Calu3 (cell line): ENCODE measurements around the gene INTS1. TPM values are rescaled to one million over a fixed set of nuclear protein-coding genes. Genes with fewer than 3 reads are reported as not detected.

ENCODE experiments used
- BruUV-seq: library from RNA; stranded (reverse); fragments of 400-500 nt; replicated peaks from 2 replicates; lab custom pipeline; 2021; lab: Mats Ljungman, UMichigan
- CTCF ChIA-PET: fragments of 300-600 bp; sonication (Branson Sonifier 250); formaldehyde crosslinking; loops from one replicate; lab custom pipeline; 2022; ENCODE audit warnings: antibody characterized with exemption; lab: Charles Lee
- DNase-seq: peaks from one replicate; pipeline ENCODE4 v3.0.0; 2022
- H3K27ac Mint-ChIP-seq: one replicate; pipeline ENCODE4 v1.8.0; 2022; ENCODE audit warnings: mixed read lengths; ENCODE audit not compliant: unreplicated experiment
- H3K27me3 Mint-ChIP-seq: one replicate; pipeline ENCODE4 v1.8.0; 2022; ENCODE audit warnings: mixed read lengths; ENCODE audit not compliant: unreplicated experiment
- H3K36me3 Mint-ChIP-seq: one replicate; pipeline ENCODE4 v1.8.0; 2022; ENCODE audit warnings: mild to moderate bottlenecking, moderate library complexity, mixed read lengths; ENCODE audit not compliant: insufficient read depth, unreplicated experiment
- H3K4me1 Mint-ChIP-seq: one replicate; pipeline ENCODE4 v1.8.0; 2022; ENCODE audit warnings: mild to moderate bottlenecking, low read depth, mixed read lengths; ENCODE audit not compliant: unreplicated experiment
- H3K4me3 Mint-ChIP-seq: one replicate; pipeline ENCODE4 v1.8.0; 2022; ENCODE audit warnings: mild to moderate bottlenecking, low read depth, moderate library complexity, mixed read lengths; ENCODE audit not compliant: unreplicated experiment
- H3K9me3 Mint-ChIP-seq: one replicate; pipeline ENCODE4 v1.8.0; 2022; ENCODE audit warnings: low read depth, mixed read lengths; ENCODE audit not compliant: unreplicated experiment
- CTCF ChIP-seq: fragments of 200-600 bp; IDR thresholded peaks from one replicate; pipeline ENCODE4 v1.8.0; 2022; ENCODE audit warnings: antibody characterized with exemption; ENCODE audit not compliant: unreplicated experiment
- intact Hi-C: fragments of 100-400 bp; cut with micrococcal nuclease; formaldehyde crosslinking; loops from one replicate; pipeline ENCODE4 v1.10.0; 2022; ENCODE audit not compliant: unreplicated experiment
- total RNA-seq: library from RNA; stranded (reverse); gene quantifications from 2 replicates; pipeline ENCODE4 v1.2.3, GENCODE V29; 2022

INTS1 gene
- total RNA-seq, 1 experiment from 2014 or later = 192 TPM

DNA sequence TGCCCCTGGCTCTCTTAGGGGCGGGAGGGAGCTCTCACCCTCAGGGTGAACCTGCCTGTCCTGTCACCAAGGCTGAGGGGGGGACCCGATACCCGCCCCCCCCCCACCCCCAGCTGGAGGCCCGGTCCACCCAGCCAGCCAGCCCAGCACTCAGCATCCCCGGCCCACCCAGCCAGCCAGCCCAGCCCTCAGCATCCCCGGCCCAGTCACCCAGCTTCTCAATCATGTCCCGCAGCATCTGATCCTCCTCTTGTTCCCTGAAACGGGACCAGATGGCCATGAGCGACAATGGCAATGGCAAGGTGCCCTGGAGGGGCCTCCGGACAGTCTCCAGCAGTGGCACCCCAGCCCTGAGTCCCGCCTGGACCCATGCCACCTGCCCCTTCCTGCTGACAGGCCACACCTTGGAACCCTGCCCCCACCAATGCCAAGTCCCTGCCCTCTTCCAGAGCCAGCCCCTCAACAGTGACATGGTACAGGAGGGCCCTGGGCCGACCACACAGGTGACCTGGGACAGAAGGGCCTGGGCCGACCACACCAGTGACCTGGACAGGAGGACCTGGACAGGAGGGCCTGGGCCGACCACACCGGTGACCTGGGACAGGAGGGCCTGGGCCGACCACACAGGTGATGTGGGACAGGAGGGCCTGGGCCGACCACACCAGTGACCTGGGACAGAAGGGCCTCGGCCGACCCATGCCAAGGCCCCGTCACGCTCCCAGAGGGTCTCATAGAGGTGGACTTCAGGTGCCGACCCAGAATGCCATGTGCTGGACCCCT lies 69.1 kb downstream of the INTS1 start:
- H3K27me3 Mint-ChIP-seq = no peaks in the 10 kb centered on the region
- H3K4me3 Mint-ChIP-seq = no peak overlapping the region
- no peak overlapping the region for H3K27ac Mint-ChIP-seq
- no peak for DNase-seq
- peaks cover 84% of the 10 kb centered on the region for H3K36me3 Mint-ChIP-seq
- no peak for TF ChIP-seq CTCF
- CTCF ChIA-PET = no interaction called here
- no peaks in the 10 kb centered on the region for H3K4me1 Mint-ChIP-seq
- intact Hi-C loops = loop anchor here (5.0 kb wide), 1 partner anchor 243 kb away; no protein-coding TSS in a partner anchor
- no peaks in the 10 kb centered on the region for H3K9me3 Mint-ChIP-seq
- BruUV-seq = no TSS peak

DNA sequence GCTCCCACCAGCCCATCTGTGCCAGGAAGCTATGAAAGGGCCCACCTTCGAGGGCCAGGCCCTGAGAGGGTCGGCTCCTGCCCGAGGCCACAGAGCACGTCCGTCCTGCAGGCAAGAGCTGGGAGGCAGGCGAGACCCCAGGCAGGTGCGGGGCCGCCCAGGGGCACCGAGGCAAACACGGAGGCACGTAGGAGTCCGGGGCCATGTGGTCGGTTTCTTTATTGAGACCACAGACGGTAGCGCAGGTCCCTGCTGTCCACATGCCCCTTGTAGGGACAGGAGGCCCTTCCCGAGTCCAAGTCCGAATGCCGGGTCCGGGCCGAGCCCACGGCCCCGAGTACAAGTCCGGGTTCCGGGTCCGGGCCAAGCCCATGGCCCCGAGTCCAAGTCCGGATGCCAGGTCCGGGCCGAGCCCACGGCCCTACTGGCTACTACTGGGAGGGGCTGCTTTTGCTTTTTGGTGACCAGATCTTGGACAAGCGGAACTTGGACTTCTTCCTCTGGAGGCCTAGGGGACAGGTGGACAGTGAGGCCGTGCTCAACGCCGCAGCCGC lies 69.9 kb downstream of the INTS1 start:
- CTCF ChIA-PET = interaction anchor here (0.6 kb wide), 1 partner anchor 29 kb away, joined by 6 read pairs; no protein-coding TSS in a partner anchor
- no TSS peak for BruUV-seq
- Mint-ChIP-seq H3K9me3 (no peaks in the 10 kb centered on the region), H3K4me1 (no peaks in the 10 kb centered on the region), H3K36me3 (peaks cover 85% of the 10 kb centered on the region), H3K27ac (no peak overlapping the region), H3K4me3 (no peak overlapping the region), H3K27me3 (no peaks in the 10 kb centered on the region)
- no peak for DNase-seq
- intact Hi-C loops = loop anchor here (5.0 kb wide), 1 partner anchor 242 kb away; no protein-coding TSS in a partner anchor
- no peak for TF ChIP-seq CTCF

- no peak for DNase-seq
- Mint-ChIP-seq H3K27ac (peak overlapping the region; percentile 0), H3K9me3 (no peaks in the 10 kb centered on the region), H3K36me3 (peaks cover 86% of the 10 kb centered on the region), H3K27me3 (peaks cover 8% of the 10 kb centered on the region), H3K4me3 (no peak overlapping the region), H3K4me1 (no peaks in the 10 kb centered on the region)
- no peak for TF ChIP-seq CTCF
- CTCF ChIA-PET = interaction anchor here (0.6 to 2.1 kb wide), 4 partner anchors 28 to 276 kb away, joined by 3 to 9 read pairs (median 6); no protein-coding TSS in a partner anchor
- intact Hi-C loops = loop anchor here (5.0 kb wide), 1 partner anchor 241 kb away; no protein-coding TSS in a partner anchor
- BruUV-seq = no TSS peak
These were observed 70.9 kb downstream of the INTS1 start for GRCh38 chr7:1433128-1433920.

GRCh38 chr7:1432411-1433082 lies 71.6 kb downstream of the INTS1 start:
- peaks cover 16% of the 10 kb centered on the region for H3K27me3 Mint-ChIP-seq
- H3K36me3 Mint-ChIP-seq = peaks cover 89% of the 10 kb centered on the region
- TF ChIP-seq CTCF = peak; percentile 100
- no peaks in the 10 kb centered on the region for H3K9me3 Mint-ChIP-seq
- peak; percentile 90 for DNase-seq
- CTCF ChIA-PET = interaction anchor here (0.5 to 2.4 kb wide), 13 partner anchors 8 to 275 kb away, joined by 3 to 11 read pairs (median 4); no protein-coding TSS in a partner anchor
- intact Hi-C loops = loop anchor here (1.0 to 5.0 kb wide), 2 partner anchors 209 to 240 kb away; no protein-coding TSS in a partner anchor
- no TSS peak for BruUV-seq
- H3K4me1 Mint-ChIP-seq = no peaks in the 10 kb centered on the region
- H3K27ac Mint-ChIP-seq = peak overlapping the region; percentile 0
- no peak overlapping the region for H3K4me3 Mint-ChIP-seq
